Inflammatory macrophage treated with lipopolysaccharide for 1 hour (primary cell): ENCODE data around the gene KCNG4.

ENCODE experiments used
- DNase-seq, 2 donors: peaks; one replicate each; pipeline ENCODE4 v3.0.0-alpha.2; 2020 to 2022

The KCNG4 gene

DNA sequence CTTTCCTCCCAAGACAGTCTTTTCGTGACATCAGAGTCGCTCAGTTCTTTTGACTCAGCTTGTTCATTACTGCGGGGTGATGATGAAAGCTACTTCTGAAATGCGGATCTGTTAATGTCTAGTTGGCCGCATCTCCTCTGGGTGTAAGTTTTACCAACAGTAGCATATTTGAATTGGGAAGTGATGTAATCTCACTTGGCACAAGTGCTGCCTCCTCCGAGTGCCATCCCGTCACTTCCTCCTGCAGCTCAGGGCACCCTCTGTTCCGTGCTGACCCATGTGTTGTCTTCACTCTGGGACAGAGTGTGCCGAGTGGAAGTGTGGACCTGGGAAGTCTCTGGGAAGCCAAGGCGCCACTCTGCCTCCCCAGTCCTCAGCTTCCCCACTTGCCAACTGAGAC lies 40.0 kb downstream of the KCNG4 start:
- peak; percentile 88 to 89 for DNase-seq

DNA sequence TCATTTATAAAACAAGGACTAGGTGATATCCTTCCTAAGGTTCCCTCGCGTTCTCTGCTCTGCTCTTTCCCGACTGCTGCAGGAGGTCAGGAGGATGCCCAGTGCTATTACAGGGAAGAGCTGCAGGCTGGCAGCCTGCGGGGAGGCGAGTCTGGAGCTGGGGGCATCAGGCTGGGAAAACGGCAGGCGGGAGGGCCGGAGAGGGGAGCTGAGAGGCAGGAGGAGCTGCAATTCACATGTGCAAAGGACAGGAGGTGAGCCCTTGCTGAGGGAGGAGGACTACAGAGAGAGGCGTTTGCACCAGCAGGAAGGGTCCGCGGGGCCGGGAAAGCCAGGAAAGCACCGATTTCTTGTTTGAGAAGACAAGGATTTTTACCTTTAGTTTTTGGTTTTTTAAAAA lies 40.7 kb downstream of the KCNG4 start:
- DNase-seq: no peak

DNA sequence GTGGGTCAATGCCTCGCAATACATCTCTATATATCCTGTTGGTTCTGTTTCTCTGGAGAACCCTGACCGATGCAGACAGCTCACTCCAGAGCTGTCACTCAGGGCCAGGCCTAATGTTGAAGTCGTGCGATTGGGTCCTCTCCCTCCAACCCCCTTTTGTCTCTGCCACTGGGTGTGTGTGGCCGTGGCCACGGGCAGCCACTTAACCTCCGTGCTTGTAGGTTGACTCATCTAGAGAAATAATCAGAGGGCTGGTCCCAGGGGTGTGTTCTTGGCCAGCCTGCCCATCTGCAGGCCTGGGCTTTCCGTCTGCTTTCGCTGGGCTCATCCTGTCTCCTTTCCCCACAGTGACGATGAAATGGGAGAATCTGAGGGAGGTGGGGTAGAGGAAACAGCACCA lies 41.4 kb downstream of the KCNG4 start:
- DNase-seq: no peak

DNA sequence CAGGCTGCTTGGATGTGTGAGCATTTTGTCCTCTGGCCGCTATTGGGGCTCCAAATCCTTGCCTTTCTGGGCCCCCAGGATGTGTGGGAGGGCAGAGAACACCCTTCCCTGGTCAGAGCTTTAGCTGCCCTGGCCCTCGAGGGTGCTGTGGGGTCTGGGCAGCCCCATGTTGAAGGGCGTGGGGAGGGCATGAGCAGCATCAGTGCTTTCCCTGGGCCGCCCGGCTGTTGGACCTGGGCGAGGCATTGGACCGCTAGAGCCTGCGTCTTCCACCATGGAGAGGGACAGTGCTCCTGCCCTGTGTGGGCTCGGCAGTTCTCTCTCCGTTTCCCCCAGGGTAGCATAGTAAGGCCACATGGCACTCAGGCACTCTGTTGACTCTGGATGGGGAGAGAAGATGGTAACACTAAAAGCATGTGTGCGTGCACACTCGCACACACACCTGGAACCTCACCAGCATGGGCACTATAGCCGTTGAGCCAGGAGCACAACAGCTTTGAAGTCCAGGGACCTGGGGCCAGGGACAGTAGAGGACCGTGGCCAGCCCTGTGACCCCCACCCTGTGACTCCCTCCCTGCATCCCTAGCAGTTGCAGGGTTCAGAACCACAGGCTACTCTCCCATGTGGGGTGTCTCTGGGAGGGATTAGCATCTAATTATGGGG lies 42.2 kb downstream of the KCNG4 start:
- DNase-seq: no peak

- DNase-seq: no peak
Observed at GRCh38 chr16:84196727-84197394, 43.0 kb downstream of the KCNG4 start.

GRCh38 chr16:84196101-84196500 lies 43.7 kb downstream of the KCNG4 start:
- DNase-seq: no peak

DNA sequence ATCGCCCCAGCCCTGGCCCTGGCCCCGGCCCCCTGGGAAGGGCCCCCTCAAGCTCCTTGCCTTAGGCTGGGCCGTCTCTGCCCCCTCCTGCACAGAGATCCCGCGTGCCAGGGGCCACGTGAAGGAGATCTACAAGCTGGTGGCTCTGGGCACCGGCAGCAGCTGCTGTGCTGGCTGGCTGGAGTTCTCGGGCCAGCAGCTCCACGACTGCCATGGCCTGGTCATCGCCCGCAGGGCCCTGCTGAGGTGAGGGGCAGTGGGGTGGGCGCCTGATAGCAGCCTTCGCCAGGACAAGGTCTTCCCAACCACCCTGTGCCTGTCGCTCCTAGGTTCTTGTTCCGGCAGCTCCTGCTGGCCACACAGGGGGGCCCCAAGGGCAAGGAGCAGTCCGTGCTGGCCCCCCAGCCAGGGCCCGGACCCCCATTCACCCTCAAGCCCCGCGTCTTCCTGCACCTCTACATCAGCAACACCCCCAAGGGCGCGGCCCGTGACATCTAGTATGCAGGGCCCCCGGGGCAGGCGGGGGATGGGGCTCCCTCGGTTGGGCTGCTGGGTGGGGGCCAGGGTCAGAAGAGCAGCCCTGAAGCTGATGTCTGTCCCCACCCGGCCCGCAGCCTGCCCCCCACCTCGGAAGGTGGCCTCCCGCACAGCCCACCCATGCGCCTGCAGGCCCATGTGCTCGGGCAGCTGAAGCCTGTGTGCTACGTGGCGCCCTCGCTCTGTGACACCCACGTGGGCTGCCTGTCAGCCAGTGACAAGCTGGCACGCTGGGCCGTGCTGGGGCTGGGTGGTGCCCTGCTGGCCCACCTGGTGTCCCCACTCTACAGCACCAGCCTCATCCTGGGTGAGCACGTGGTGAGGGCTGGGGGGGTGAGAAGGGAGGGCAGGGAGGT lies 44.4 kb downstream of the KCNG4 start:
- no peak for DNase-seq

DNA sequence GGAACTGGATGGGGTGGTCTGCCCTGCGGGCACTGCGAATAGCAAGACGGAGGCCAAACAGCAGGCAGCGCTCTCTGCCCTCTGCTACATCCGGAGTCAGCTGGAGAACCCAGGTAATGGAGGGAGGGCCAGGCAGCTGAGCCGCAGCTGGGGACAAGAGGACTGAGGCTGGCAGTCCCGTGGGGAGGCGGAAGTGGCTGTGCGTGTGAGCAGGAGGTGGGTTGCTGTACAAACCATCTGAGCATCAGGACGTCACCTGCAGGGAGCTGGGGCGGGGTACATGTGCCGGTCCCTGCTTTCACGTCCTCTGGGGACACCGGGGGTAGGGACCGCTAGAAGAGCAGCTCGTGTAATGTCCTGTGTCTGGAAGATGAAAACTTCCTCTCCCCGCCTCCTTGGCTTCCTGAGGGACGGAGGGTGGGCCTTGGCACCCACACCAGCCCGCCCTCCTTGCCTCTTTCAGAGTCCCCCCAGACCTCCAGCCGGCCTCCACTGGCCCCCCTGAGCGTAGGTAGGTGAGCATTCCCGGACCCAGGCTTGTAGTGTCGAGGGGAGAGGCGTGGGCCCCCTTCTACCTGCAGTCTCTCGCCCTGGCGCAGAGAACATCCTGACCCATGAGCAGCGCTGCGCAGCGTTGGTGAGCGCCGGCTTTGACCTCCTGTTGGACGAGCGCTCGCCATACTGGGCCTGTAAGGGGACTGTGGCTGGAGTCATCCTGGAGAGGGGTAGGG lies 45.2 kb downstream of the KCNG4 start:
- DNase-seq: no peak

- no peak for DNase-seq
Observed at GRCh38 chr16:84194018-84194417, 45.8 kb downstream of the KCNG4 start.

- no peak for DNase-seq
Observed at GRCh38 chr16:84193480-84193879, 46.3 kb downstream of the KCNG4 start.

DNA sequence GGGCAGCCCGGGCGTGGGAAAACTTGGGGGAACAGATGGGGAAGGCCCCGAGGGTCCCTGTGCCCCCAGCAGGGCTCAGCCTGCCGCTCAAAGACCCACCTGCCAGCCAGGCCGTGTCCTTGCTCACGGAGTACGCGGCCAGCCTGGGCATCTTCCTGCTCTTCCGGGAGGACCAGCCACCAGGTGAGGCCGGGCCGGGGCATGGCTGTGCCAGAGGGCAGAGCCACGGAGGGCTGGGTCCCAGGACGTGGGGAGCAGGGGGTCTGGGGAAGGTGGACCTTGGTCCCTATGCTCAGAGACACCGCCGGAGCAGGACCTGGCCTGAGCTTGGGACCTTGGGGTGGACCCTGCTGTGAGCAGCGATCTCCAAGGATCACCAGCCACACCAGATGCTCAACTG lies 48.3 kb downstream of the KCNG4 start:
- DNase-seq: no peak

- peak in 1 of 2 donors; percentile 47 for DNase-seq
Observed at GRCh38 chr16:84190731-84191388, 49.0 kb downstream of the KCNG4 start, which contains the start of gene ADAD2. ADAD2 (plus strand) TSS chr16:84191157; CDS start chr16:84191231, 74 bp downstream.

- peak; percentile 95 to 99 for DNase-seq
Observed at GRCh38 chr16:84186685-84187437, 53.0 kb downstream of the KCNG4 start, which contains the start of gene TAF1C. TAF1C (minus strand) TSS chr16:84187057; CDS start chr16:84184988, 2,069 bp downstream.

- DNase-seq: no peak
Observed at GRCh38 chr16:84184775-84185174, 55.0 kb downstream of the KCNG4 start.

DNA sequence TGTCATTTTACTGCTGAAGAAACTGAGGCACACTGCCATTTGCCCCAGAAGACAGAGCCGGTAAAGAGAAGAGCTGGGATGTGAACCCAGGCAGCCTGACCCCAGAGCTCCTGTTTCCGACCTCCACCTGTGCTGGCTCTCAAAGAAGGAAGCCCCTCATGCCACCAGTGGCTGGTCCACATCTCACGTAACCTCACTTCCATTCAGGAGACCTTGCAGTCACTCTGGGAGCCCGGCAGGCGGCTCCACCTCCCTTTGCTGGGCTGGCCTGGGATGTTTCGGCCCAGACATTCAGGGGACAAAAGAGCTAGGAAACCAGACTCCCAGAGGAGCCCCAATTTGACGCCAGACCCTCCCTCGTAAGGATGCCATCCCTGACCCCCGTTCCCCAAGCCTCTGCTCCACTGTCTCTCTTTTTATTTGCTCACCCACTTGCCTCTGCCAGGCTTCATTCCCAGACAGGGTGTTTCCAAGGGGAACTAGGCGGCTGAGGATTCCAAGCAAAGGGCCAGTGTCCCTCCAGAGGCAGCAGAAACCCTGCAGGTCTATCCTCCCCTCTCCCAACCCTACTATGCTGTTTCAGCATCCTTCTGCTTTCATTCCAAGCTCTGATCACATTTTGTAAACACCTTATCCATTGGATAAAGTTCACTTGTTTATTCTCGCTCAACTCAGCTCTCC lies 55.8 kb downstream of the KCNG4 start:
- no peak for DNase-seq

DNA sequence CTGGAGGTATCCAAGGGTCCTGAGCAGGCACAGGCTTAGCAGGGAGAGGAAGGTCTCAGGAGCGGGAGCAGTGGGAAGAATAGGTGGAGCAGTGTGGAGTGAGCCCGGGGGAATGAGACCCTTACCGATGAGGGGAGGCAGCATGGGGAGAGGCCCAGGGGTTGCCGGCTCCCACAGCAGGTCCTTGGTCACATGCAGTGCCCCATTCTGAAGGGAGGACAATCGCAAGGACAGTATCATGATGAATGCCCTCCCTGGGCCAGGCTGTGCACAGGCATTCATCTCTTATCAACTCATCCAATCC lies 56.3 kb downstream of the KCNG4 start:
- DNase-seq: no peak

DNA sequence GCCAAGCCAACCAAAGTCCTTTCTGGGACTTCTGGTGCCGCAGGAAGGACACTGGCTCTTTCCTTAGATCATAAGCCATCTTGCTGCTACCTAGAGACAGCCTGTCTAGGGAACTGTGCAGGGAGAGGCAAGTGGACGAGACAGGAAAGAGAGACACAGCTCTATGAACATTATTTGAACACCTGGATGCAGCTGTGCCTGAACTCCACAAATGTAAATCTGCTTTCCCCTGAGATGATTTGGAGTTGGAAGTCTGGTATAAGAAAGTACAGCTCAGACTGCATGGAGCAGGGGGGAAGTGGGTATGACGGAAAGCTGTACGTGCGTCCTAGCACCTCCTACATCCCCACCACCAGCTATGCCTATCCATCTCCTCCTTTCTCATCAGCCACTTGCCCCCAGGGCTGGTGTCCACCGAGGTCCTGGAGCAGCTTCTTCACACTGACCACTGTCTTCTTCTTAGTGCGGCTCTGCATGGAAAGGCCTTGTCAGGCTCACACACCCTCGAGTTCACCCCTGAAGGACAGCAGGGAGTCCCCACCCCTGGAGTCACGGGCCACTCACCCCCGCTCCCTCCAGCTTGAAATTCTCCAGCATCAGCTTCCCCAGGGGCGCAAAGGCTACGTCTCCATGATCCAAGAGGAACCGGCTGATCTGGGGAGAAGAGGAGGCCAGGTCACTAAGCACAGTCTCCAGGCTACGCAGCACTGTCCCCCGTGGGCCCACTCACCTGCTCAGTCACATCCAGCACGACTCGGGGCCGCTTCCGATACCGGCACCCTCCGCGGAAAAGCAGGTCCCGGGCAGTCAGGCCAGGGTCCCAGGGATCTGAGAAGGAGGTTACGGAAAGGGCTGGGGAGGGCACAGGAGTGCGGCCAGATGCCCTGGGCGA lies 56.9 kb downstream of the KCNG4 start:
- no peak for DNase-seq

DNA sequence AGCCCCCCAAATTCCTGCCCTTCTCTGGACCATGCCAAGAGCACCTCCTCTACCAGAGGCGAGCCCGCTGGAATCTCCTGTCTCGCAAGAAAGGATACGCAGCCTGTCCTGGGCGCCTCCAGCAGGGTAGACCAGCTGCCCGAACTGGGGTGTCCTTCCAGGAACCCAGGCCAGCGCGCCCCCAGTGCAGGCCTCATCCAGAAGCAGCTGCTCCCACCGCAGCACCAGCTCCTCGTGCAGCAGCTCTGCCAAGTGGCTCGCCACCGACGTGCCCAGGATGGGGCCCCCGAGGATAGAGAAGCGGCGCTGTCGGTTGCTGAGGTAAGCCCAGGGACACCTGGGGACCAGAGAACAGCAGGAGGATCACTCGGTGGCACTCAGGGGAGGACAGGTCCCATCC lies 57.7 kb downstream of the KCNG4 start:
- no peak for DNase-seq

DNA sequence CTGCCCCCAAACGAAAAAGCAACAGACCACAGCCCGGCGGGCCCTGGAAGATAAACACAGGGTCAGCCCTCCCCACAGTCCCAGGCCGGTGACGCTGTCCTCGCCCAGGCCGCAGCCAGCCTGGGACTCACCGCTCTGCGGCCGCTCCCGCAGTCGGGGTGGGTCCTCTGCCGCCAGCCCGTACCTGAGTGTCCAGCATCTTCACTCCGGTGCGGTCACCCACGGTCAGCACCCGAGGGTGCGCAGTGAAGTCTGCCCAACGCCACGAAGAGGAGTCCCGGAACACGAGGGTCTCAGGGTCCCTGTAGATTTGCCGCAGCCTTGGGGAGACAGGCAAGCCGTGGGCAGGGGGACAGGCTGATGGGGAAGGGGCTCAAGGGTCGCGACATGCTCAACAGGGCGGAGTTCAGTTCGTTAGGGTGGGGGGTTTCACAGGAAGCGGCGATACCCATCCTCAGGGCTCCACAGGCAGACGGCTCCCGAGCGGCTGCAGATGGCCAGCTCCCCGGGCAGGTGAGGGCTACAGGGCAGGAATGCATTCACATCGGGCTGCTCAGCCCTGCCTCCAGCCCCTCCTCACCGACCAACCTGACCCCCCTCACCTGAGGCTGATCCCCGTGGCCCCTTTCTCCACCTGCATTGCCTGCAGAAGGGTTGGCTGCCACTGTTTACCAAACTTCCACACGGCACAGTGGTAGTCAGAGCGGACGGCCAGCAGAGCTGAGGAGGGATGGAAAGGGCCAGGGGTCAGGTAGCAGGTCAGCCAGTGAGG lies 58.5 kb downstream of the KCNG4 start:
- peak in 1 of 2 donors; percentile 25 for DNase-seq
